HepG2 (cell line): ENCODE measurements around the gene CMC1. TPM values are rescaled to one million over a fixed set of nuclear protein-coding genes. Genes with fewer than 3 reads are reported as not detected.

ENCODE experiments used
- ATF7 ChIP-seq, 2 experiments: fragments of 450-650 bp in 1 of 2; sonication (generic) in 1 of 2; formaldehyde crosslinking in 1 of 2; IDR thresholded peaks; 2 replicates each; pipeline versions ENCODE4 v1.4.0 to v1.6.1; 2016 to 2020; ENCODE audit warnings: antibody characterized with exemption in 1 of 2, mild to moderate bottlenecking in 1 of 2, missing genetic modification reagents in 1 of 2
- CBX1 ChIP-seq: IDR thresholded peaks from one replicate; pipeline ENCODE4 v1.6.1; 2016; ENCODE audit warnings: antibody characterized with exemption, low read depth
- DR1 ChIP-seq: sonication (generic); formaldehyde crosslinking; IDR thresholded peaks from 2 replicates; pipeline ENCODE4 v1.8.0; 2021; ENCODE audit warnings: mild to moderate bottlenecking, missing genetic modification reagents, inconsistent platforms
- KDM2A ChIP-seq: sonication (generic); formaldehyde crosslinking; IDR thresholded peaks from 2 replicates; pipeline ENCODE4 v1.4.0; 2020; ENCODE audit warnings: low read depth, missing genetic modification reagents, borderline replicate concordance
- MXD4 ChIP-seq: IDR thresholded peaks from 2 replicates; pipeline ENCODE4 v1.6.1; 2016; ENCODE audit warnings: mild to moderate bottlenecking, missing biosample characterization, missing genetic modification reagents
- NFIB ChIP-seq: sonication (generic); formaldehyde crosslinking; IDR thresholded peaks from 2 replicates; pipeline ENCODE4 v1.9.0; 2021; ENCODE audit warnings: missing genetic modification reagents, mild to moderate bottlenecking, borderline replicate concordance
- RAD21 ChIP-seq: fragments of 450-650 bp; formaldehyde crosslinking; IDR thresholded peaks from 2 replicates; pipeline ENCODE4 v1.5.0; 2020; ENCODE audit warnings: mild to moderate bottlenecking
- RFX3 ChIP-seq: IDR thresholded peaks from 2 replicates; pipeline ENCODE4 v1.6.1; 2016; ENCODE audit warnings: missing biosample characterization, missing genetic modification reagents
- TAF1 ChIP-seq: sonication (generic); formaldehyde crosslinking; IDR thresholded peaks from 2 replicates; pipeline ENCODE4 v1.4.0; 2020; ENCODE audit warnings: missing genetic modification reagents
- TAF15 ChIP-seq: fragments of 200-400 bp; formaldehyde crosslinking; IDR thresholded peaks from one replicate; pipeline ENCODE4 v1.6.1; 2018; ENCODE audit warnings: mild to moderate bottlenecking, low read depth, low read length; ENCODE audit not compliant: poor library complexity, severe bottlenecking
- YY1 ChIP-seq: IDR thresholded peaks from 2 replicates; pipeline ENCODE4 v1.6.1; 2011; ENCODE audit warnings: low read length, low read depth, moderate library complexity, mild to moderate bottlenecking; ENCODE audit not compliant: insufficient read depth, insufficient replicate concordance
- ZFP36L1 ChIP-seq: sonication (generic); formaldehyde crosslinking; IDR thresholded peaks from 2 replicates; pipeline ENCODE4 v1.8.0; 2022; ENCODE audit warnings: mild to moderate bottlenecking, missing genetic modification reagents, moderate library complexity
- ZNF292 ChIP-seq: sonication (generic); formaldehyde crosslinking; IDR thresholded peaks from 2 replicates; pipeline ENCODE4 v1.8.1; 2022; ENCODE audit warnings: mild to moderate bottlenecking, low read depth, missing genetic modification reagents, borderline replicate concordance
- ZNF317 ChIP-seq: sonication (generic); formaldehyde crosslinking; IDR thresholded peaks from 2 replicates; pipeline ENCODE4 v1.5.0; 2020; ENCODE audit warnings: mild to moderate bottlenecking, missing genetic modification reagents
- ZNF563 ChIP-seq: sonication (generic); formaldehyde crosslinking; IDR thresholded peaks from 2 replicates; pipeline ENCODE4 v1.8.0; 2022; ENCODE audit warnings: mild to moderate bottlenecking, moderate library complexity, missing genetic modification reagents
- ZNF644 ChIP-seq: IDR thresholded peaks from 2 replicates; pipeline ENCODE4 v1.6.1; 2016; ENCODE audit warnings: low read depth
- polyA plus RNA-seq, 8 experiments: library from polyadenylated mRNA; depleted of rRNA in 3 of 8; stranded (reverse) in 7 of 8; unstranded in 1 of 8; fragments of >200 nt; fragmentation: Illumina TruSeq in 4 of 8; extraction: Trizol in 4 of 8; gene quantifications; 2 replicates each; pipeline versions ENCODE4 v1.2.1 to v1.2.3, GENCODE V29; 2011 to 2016; ENCODE audit warnings: low read depth in 4 of 8, missing spikeins in 1 of 8, mixed read lengths in 1 of 8; ENCODE audit not compliant: insufficient read depth in 1 of 8
- total RNA-seq, 5 experiments: library from RNA; depleted of rRNA; stranded (reverse); fragments of >200 nt; fragmentation: Illumina TruSeq; extraction: Trizol; gene quantifications; 2 replicates each; pipeline ENCODE4 v1.2.3, GENCODE V29; 2016; ENCODE audit warnings: low read depth in 1 of 5
- TF ChIP-seq, protein P1 (sequence below): sonication (generic); formaldehyde crosslinking; IDR thresholded peaks from 2 replicates; pipeline ENCODE4 v1.5.0; 2020; ENCODE audit warnings: missing genetic modification reagents
- TF ChIP-seq, protein P2 (sequence below): sonication (generic); formaldehyde crosslinking; IDR thresholded peaks from 2 replicates; pipeline ENCODE4 v1.4.0; 2020; ENCODE audit warnings: missing genetic modification reagents
- TF ChIP-seq, protein P3 (sequence below): sonication (generic); formaldehyde crosslinking; IDR thresholded peaks from 2 replicates; pipeline ENCODE4 v1.4.0; 2020; ENCODE audit warnings: missing genetic modification reagents, borderline replicate concordance
- TF ChIP-seq, protein P4 (sequence below), 2 experiments: fragments of 450-650 bp in 1 of 2; sonication (generic) in 1 of 2; formaldehyde crosslinking; IDR thresholded peaks; 2 replicates each; pipeline versions ENCODE4 v1.5.0 to v1.8.0; 2020 to 2022; ENCODE audit warnings: mild to moderate bottlenecking in 1 of 2, missing genetic modification reagents in 1 of 2

The CMC1 gene
- total and polyA plus RNA-seq, 2 of the 13 experiments (the other 11 are each of a cell fraction or from before 2014, with no cell fraction given), result 22.1 to 29.5 TPM

DNA sequence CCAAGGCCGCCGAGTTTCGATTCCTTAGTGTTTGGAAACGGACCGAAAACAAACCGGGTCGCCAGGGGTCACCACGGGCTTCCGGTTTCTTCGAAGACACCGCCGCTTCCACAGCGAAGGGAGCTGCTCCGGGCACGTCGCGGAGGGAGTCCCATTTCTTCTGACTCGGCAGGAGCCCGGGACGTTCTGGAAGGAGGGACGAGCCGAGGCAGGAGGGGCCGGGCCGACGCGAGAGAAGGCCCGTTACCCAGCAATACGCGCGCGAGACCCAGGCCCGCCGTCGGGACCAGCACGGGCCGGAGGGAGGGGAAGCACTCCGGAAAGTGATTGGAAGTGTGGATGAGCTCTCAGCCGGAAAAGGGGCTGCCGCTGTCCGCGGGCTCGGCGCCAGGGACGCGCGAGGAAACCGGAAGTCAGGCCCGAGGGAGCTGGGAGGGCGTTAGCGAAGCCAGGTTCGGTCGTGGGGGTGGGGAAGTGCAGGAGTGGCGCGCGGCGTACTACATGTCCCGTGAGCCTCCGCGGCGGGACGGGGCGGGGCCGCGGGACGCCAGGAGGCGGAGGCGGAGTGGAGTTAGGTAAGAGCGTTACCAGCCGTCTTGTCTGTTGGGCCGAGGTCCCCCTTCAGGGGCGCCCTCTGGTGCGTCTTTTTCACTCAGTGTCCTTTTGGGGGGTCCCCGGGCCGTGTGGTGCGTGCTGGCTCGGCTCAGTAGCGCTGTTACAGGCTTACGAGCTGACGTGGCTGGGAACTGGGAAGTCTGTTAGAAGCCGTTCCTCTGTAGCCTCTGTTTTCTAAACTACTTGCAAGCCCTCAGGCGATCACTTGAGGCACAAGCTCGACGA, 107.4 kb downstream of the CMC1 start, which contains the start of the genes AZI2 and ZCWPW2 (continued):
- TF ChIP-seq TAF1 (peak; percentile 86), ATF7 (IDR thresholded peaks at IDR 0.05) (no peak), ATF7 (CRISPR knock-in tag; IDR thresholded peaks at IDR 0.05) (no peak), ZNF563 (peak; percentile 54; the same call in 1 of the 2 replicates), ZNF317 (CRISPR knock-in tag) (no peak), ZFP36L1 (CRISPR knock-in tag) (0 out of 2 replicates have a peak, but pooled peaks have one; percentile 62), KDM2A (CRISPR knock-in tag) (peak; percentile 97), TAF15 (no peak), RAD21 (no peak; the same call in 1 of the 2 replicates), CBX1 (no peak), DR1 (CRISPR knock-in tag) (peak; percentile 38), RFX3 (CRISPR knock-in tag) (no peak), MXD4 (CRISPR knock-in tag) (0 out of 2 replicates have a peak, but pooled peaks have one; percentile 17), YY1 (peak; percentile 51), ZNF292 (CRISPR knock-in tag) (peak; percentile 45; the same call in 1 of the 2 replicates), NFIB (CRISPR knock-in tag) (no peak), ZNF644 (CRISPR knock-in tag) (no peak)
- TF ChIP-seq, protein P1, sequence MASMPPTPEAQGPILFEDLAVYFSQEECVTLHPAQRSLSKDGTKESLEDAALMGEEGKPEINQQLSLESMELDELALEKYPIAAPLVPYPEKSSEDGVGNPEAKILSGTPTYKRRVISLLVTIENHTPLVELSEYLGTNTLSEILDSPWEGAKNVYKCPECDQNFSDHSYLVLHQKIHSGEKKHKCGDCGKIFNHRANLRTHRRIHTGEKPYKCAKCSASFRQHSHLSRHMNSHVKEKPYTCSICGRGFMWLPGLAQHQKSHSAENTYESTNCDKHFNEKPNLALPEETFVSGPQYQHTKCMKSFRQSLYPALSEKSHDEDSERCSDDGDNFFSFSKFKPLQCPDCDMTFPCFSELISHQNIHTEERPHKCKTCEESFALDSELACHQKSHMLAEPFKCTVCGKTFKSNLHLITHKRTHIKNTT, result no peak
- TF ChIP-seq, protein P2, sequence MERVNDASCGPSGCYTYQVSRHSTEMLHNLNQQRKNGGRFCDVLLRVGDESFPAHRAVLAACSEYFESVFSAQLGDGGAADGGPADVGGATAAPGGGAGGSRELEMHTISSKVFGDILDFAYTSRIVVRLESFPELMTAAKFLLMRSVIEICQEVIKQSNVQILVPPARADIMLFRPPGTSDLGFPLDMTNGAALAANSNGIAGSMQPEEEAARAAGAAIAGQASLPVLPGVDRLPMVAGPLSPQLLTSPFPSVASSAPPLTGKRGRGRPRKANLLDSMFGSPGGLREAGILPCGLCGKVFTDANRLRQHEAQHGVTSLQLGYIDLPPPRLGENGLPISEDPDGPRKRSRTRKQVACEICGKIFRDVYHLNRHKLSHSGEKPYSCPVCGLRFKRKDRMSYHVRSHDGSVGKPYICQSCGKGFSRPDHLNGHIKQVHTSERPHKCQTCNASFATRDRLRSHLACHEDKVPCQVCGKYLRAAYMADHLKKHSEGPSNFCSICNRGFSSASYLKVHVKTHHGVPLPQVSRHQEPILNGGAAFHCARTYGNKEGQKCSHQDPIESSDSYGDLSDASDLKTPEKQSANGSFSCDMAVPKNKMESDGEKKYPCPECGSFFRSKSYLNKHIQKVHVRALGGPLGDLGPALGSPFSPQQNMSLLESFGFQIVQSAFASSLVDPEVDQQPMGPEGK, result peak; percentile 59; the same call in 1 of the 2 replicates
- TF ChIP-seq, protein P3, sequence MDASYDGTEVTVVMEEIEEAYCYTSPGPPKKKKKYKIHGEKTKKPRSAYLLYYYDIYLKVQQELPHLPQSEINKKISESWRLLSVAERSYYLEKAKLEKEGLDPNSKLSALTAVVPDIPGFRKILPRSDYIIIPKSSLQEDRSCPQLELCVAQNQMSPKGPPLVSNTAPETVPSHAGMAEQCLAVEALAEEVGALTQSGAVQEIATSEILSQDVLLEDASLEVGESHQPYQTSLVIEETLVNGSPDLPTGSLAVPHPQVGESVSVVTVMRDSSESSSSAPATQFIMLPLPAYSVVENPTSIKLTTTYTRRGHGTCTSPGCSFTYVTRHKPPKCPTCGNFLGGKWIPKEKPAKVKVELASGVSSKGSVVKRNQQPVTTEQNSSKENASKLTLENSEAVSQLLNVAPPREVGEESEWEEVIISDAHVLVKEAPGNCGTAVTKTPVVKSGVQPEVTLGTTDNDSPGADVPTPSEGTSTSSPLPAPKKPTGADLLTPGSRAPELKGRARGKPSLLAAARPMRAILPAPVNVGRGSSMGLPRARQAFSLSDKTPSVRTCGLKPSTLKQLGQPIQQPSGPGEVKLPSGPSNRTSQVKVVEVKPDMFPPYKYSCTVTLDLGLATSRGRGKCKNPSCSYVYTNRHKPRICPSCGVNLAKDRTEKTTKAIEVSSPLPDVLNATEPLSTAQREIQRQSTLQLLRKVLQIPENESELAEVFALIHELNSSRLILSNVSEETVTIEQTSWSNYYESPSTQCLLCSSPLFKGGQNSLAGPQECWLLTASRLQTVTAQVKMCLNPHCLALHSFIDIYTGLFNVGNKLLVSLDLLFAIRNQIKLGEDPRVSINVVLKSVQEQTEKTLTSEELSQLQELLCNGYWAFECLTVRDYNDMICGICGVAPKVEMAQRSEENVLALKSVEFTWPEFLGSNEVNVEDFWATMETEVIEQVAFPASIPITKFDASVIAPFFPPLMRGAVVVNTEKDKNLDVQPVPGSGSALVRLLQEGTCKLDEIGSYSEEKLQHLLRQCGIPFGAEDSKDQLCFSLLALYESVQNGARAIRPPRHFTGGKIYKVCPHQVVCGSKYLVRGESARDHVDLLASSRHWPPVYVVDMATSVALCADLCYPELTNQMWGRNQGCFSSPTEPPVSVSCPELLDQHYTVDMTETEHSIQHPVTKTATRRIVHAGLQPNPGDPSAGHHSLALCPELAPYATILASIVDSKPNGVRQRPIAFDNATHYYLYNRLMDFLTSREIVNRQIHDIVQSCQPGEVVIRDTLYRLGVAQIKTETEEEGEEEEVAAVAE (CRISPR knock-in tag), result peak; percentile 42; the same call in 1 of the 2 replicates
- TF ChIP-seq, protein P4, sequence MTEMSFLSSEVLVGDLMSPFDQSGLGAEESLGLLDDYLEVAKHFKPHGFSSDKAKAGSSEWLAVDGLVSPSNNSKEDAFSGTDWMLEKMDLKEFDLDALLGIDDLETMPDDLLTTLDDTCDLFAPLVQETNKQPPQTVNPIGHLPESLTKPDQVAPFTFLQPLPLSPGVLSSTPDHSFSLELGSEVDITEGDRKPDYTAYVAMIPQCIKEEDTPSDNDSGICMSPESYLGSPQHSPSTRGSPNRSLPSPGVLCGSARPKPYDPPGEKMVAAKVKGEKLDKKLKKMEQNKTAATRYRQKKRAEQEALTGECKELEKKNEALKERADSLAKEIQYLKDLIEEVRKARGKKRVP (CRISPR knock-in tag; IDR thresholded peaks at IDR 0.05), result peak in 1 of 2 experiments; percentile 48; a peak in 1 of 4 replicates
